Fibroblast of mammary gland (primary cell): Measurements from ENCODE around the gene ATG13.

ENCODE experiments used
- DNase-seq: peaks from one replicate; pipeline ENCODE4 v3.0.0-alpha.2; 2010; ENCODE audit warnings: low read depth
- H3K4me3 ChIP-seq: 2 replicates; pipeline ENCODE4 v1.5.1; 2011; ENCODE audit warnings: low read depth, mild to moderate bottlenecking, low read length, moderate library complexity; ENCODE audit not compliant: control insufficient read depth
- TF ChIP-seq, protein P1 (sequence below): conservative IDR thresholded peaks from 2 replicates; pipeline ENCODE4 v1.5.1; 2011; ENCODE audit warnings: low read depth, low read length, inconsistent platforms; ENCODE audit not compliant: control insufficient read depth, insufficient read depth

The ATG13 gene

DNA sequence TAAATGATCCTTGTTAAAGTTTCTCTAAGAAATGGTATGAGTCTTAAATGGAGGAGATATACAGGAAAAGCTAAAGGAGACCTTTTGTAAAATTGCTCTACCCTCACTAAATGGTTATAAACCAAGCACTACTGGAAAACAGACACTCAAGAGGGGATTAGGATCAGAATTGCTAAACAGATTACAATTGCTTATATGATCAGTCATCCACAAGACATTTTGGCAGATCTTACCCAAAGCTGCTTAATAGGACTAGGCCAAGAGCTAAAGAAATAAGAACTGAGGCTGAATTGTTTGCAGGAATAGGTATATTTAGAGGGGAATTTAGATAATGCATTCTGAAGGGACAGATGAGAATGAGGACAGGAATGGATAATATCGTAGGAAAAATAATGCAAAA, 9.8 kb upstream of the ATG13 start:
- TF ChIP-seq, protein P1, sequence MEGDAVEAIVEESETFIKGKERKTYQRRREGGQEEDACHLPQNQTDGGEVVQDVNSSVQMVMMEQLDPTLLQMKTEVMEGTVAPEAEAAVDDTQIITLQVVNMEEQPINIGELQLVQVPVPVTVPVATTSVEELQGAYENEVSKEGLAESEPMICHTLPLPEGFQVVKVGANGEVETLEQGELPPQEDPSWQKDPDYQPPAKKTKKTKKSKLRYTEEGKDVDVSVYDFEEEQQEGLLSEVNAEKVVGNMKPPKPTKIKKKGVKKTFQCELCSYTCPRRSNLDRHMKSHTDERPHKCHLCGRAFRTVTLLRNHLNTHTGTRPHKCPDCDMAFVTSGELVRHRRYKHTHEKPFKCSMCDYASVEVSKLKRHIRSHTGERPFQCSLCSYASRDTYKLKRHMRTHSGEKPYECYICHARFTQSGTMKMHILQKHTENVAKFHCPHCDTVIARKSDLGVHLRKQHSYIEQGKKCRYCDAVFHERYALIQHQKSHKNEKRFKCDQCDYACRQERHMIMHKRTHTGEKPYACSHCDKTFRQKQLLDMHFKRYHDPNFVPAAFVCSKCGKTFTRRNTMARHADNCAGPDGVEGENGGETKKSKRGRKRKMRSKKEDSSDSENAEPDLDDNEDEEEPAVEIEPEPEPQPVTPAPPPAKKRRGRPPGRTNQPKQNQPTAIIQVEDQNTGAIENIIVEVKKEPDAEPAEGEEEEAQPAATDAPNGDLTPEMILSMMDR, result no peak
- H3K4me3 ChIP-seq, result no peak overlapping the region
- DNase-seq, result no peak

DNA sequence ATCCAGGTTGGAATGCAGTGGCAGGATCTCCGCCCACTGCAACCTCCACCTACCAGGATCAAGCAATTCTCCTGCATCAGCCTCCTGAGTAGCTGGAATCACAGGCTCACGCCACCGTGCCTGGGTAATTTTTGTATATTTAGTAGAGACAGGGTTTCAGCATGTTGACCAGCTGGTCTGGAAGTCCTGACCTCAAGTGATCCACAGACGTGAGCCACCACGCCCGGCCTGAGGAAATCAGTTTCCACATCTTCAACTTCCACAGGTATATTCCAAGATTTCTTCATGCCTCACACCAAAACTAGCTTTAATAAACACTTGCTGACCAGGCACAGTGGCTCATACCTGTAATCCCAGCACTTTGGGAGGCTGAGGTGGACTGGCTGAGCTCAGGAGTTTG, 8.0 kb upstream of the ATG13 start:
- no peak overlapping the region for H3K4me3 ChIP-seq
- TF ChIP-seq, protein P1, result no peak
- no peak for DNase-seq

DNA sequence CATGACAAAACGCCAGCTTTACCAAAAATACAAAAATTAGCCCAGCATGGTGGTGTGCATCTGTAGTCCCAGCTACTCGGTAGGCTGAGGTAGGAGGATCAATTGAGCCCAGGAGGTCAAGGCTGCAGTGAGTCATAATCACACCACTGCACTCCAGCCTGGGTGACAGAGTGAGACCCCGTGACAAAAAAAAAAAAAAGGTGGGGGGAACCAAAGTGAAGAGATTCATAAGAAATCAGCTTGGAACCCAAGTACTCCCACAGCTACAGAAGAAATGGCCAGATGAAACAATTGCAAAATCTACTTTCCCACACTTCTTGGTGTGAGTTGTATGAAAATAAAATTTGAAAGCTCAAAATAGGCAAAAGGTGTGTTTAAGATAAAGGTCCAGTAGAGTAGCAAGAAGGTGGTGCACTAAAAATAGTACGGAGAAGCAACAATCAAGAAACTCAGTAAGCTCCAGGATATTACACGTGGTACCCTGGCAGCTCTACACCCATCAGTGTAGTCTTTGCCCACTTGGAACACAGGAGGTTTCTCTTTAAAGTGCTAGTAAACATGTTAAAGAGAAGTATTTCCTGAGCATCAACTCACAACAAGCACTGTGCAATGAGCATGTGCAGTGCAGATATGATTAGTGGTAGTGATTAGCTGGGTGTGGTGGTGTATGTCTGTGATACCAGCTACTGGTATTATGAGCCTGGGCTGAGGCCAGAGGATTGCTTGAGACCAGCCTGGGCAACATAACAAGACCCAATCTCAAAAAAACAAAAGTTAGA, 5.6 kb upstream of the ATG13 start:
- H3K4me3 ChIP-seq, result no peak overlapping the region
- DNase-seq, result no peak
- TF ChIP-seq, protein P1, result no peak

DNA sequence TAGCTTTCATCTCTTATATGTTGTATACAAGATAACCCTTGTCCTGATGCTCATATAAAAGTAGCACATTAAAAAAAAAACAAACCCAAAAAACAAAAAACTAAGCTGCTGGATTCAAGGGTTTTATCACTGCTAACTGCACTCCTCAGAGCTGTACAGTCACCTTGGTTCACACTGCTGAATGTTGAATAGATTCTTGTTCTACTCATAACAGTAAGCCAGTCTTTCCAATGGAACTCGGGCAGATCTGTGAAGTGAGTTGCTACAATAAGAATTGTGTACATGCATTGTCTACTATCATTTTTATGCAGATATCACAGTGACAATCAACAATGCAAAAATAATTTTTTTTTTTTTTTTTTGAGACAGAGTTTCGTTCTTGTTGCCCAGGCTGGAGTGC, 5.0 kb upstream of the ATG13 start:
- H3K4me3 ChIP-seq, result no peak overlapping the region
- TF ChIP-seq, protein P1, result no peak

DNA sequence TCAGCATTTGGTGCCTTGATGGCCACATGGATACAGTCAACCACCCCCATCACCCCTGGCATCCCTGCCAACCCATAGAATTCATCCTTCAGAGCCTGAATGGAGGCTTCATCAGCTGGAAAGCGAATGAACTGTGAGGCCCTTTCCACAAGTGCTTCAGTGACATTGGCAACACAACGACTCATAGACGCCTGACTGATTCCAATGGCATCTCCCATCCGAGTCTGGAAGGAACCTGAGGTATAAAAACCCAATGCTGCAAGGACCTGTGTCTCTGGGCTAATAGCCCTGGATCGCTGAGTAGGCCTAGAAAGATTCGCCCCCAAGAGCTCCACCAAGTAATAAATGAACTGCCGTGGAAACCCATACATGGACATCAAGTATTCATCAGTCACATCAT, 1.6 kb upstream of the ATG13 start:
- no peak for DNase-seq
- TF ChIP-seq, protein P1, result no peak
- H3K4me3 ChIP-seq, result no peak overlapping the region

More for the DNA sequence above, 5.0 kb upstream of the ATG13 start:
- no peak for DNase-seq

DNA sequence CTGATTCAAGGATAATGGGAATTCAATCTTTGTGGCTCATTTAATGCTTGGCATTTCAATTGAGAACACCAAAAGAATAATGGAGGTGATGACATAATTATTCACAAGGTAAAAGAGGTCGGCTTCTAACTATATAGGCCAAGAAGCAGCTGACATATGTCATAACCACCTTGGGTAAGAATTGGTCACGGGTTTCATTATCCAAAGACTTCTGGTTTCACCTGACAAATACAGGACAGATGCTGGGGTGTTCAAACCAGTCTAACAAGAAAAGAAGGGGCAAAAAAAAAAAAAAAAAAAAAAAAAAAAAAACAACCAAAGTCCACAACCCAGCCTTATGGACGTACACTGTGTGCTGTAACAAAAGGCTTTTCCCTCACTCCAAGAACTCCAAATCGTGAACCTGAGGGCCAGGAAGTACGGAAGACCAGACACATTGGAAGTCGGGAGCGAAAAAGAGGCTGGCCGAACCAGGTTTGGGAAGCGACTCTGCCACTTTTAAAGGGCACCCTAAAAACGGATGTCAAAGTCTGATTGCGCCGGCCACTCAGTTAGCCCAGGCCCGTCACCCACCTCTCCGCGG, 711 bp upstream of the ATG13 start:
- TF ChIP-seq, protein P1, result no peak
- no peak for DNase-seq
- peak overlapping the region; percentile 100 for H3K4me3 ChIP-seq
